NB4 (cell line): ENCODE measurements around the gene NRL.
A peak's percentile ranks its signal among the peaks of the same experiment; 100 is the strongest.
"Not testable (repeated sequence)": the region's sequence is repeated elsewhere in the genome, so short reads cannot be mapped to it uniquely, and the experiment has no call there.

Experiments used
- DNase-seq: peaks from one replicate; pipeline ENCODE4 v3.0.0; 2010; ENCODE audit warnings: low read depth
- H3K4me3 ChIP-seq: one replicate; pipeline ENCODE4 v1.5.1; 2011; ENCODE audit warnings: mild to moderate bottlenecking, low read depth, low read length, moderate library complexity
- MYC ChIP-seq: IDR thresholded peaks from 2 replicates; pipeline ENCODE4 v1.6.1; 2011; ENCODE audit warnings: low read depth, low read length
- POLR2A ChIP-seq: IDR thresholded peaks from 2 replicates; pipeline ENCODE4 v1.6.1; 2011; ENCODE audit warnings: mild to moderate bottlenecking; ENCODE audit not compliant: insufficient read length; ENCODE audit errors: extremely low read depth
- TF ChIP-seq, protein P1 (sequence below): IDR thresholded peaks from one replicate; pipeline ENCODE4 v1.5.1; 2012; ENCODE audit warnings: low read depth, low read length
- TF ChIP-seq, protein P2 (sequence below): IDR thresholded peaks from 2 replicates; pipeline ENCODE4 v1.6.1; 2011; ENCODE audit warnings: low read depth, low read length

Gene NRL

DNA sequence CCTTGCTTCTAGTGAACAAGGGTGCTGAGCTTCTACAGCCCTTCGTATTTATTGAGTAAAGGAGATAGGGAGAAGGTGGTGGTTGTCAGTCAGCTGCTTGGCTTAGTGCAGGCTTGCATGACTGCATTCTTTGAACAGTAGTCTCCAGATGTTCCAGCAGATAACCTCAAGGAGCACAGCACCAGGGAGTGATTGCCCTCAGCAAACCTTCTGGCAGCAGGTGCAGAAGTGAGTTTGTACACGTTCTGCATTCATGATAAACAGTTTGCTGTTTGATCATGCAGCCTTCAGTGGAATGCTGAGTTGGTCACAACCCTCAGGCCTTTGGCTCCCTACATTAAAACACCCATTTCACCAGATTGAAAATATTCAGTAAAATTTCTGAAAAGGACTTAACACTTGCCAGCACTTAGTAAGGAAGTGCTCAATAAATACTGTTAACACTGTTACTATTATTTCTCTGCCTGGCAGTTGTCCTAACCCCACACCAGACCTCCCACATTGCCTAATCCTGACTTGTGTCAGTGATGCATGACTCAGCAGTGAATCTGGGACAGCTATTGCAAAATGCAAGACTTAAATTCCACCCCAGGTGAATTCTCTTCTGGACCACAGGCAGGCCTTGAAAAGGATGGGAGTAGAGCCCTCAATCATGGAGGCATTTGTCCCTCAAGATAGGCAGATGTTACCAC is 81.9 kb downstream of the NRL start:
- H3K4me3 ChIP-seq: no peak overlapping the region
- DNase-seq: peak; percentile 79
- TF ChIP-seq, protein P1, sequence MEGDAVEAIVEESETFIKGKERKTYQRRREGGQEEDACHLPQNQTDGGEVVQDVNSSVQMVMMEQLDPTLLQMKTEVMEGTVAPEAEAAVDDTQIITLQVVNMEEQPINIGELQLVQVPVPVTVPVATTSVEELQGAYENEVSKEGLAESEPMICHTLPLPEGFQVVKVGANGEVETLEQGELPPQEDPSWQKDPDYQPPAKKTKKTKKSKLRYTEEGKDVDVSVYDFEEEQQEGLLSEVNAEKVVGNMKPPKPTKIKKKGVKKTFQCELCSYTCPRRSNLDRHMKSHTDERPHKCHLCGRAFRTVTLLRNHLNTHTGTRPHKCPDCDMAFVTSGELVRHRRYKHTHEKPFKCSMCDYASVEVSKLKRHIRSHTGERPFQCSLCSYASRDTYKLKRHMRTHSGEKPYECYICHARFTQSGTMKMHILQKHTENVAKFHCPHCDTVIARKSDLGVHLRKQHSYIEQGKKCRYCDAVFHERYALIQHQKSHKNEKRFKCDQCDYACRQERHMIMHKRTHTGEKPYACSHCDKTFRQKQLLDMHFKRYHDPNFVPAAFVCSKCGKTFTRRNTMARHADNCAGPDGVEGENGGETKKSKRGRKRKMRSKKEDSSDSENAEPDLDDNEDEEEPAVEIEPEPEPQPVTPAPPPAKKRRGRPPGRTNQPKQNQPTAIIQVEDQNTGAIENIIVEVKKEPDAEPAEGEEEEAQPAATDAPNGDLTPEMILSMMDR: no peak
- no peak for TF ChIP-seq MYC
- no peak for TF ChIP-seq POLR2A
- TF ChIP-seq, protein P2, sequence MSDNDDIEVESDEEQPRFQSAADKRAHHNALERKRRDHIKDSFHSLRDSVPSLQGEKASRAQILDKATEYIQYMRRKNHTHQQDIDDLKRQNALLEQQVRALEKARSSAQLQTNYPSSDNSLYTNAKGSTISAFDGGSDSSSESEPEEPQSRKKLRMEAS: no peak

DNA sequence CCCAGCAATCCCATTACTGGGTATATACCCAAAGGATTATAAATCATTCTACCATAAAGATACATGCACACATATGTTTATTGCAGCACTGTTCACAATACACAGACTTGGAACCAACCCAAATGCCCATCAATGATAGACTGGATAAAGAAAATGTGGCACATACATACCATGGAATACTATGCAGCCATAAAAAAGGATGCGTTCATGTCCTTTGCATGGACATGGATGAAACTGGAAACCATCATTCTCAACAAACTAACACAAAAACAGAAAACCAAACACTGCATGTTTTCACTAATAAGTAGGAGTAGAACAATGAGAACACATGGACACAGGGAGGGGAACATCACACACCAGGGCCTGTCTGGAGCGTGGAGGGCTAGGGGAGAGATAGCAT is 83.4 kb downstream of the NRL start:
- DNase-seq, H3K4me3 ChIP-seq: not testable (repeated sequence)

DNA sequence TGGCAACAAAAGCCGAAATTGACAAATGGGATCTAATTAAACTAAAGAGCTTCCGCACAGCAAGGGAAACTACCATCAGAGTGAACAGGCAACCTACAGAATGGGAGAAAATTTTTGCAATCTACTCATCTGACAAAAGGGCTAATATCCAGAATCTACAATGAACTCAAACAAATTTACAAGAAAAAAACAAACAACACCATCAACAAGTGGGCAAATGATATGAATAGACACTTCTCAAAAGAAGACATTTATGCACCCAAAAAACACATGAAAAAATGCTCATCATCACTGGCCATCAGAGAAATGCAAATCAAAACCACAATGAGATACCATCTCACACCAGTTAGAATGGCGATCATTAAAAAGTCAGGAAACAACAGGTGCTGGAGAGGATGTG is 85.1 kb downstream of the NRL start:
- not testable (repeated sequence) for DNase-seq, H3K4me3 ChIP-seq
